Vagina (tissue), 2 donors: ENCODE measurements around the gene PPP2R2C. TPM values are rescaled to one million over a fixed set of nuclear protein-coding genes. Genes with fewer than 3 reads are reported as not detected.

Source experiments
- DNase-seq, 2 donors: peaks; one replicate each; pipeline ENCODE4 v3.0.0-alpha.2; 2017; ENCODE audit errors: extremely low spot score in 2 of 2
- H3K27ac ChIP-seq: fragments of 200-600 bp; sonication (generic); one replicate; pipeline ENCODE4 v1.5.1; 2019
- H3K27me3 ChIP-seq: fragments of 200-600 bp; sonication (generic); one replicate; pipeline ENCODE4 v1.5.1; 2019
- H3K36me3 ChIP-seq, 2 donors: fragments of 200-600 bp; sonication (generic); one replicate each; pipeline ENCODE4 v1.5.1; 2017 to 2019
- H3K4me1 ChIP-seq: fragments of 200-600 bp; sonication (generic); one replicate; pipeline ENCODE4 v1.5.1; 2019
- H3K4me3 ChIP-seq, 2 donors: fragments of 200-600 bp; sonication (generic); 1 replicate in 1 of 2; 2 replicates in 1 of 2; pipeline ENCODE4 v1.5.1; 2016 to 2019
- H3K9me3 ChIP-seq: fragments of 200-600 bp; sonication (generic); one replicate; pipeline ENCODE4 v1.5.1; 2019
- CTCF ChIP-seq, 3 experiments: fragments of 450-650 bp in 2 of 3; fragments of 200-600 bp in 1 of 3; sonication (generic) in 1 of 3; IDR thresholded peaks; one replicate each; pipeline ENCODE4 v1.5.1; 2017 to 2019; ENCODE audit warnings: antibody characterized with exemption in 3 of 3, mild to moderate bottlenecking in 2 of 3, moderate library complexity in 2 of 3
- POLR2A ChIP-seq, 2 donors: fragments of 450-650 bp; IDR thresholded peaks; one replicate each; pipeline ENCODE4 v1.6.1; 2017; ENCODE audit warnings: antibody characterized with exemption in 2 of 2, mild to moderate bottlenecking in 2 of 2, moderate library complexity in 2 of 2
- POLR2AphosphoS5 ChIP-seq, 2 donors: sonication (generic); formaldehyde crosslinking; IDR thresholded peaks; one replicate each; pipeline ENCODE4 v1.9.0; 2017; ENCODE audit warnings: antibody characterized with exemption in 2 of 2, mild to moderate bottlenecking in 2 of 2, low read depth in 1 of 2; ENCODE audit not compliant: insufficient read depth in 1 of 2
- intact Hi-C: fragments of 100-400 bp; cut with DNase I; formaldehyde crosslinking; loops from one replicate; pipeline ENCODE4 v1.15.1; 2023
- total RNA-seq: library from RNA; depleted of rRNA; stranded (reverse); fragments of >200 nt; gene quantifications from one replicate; pipeline ENCODE4 v1.2.3, GENCODE V29; 2016

The PPP2R2C gene
- total RNA-seq, 1 donor from 2014 or later = 17.2 TPM

DNA sequence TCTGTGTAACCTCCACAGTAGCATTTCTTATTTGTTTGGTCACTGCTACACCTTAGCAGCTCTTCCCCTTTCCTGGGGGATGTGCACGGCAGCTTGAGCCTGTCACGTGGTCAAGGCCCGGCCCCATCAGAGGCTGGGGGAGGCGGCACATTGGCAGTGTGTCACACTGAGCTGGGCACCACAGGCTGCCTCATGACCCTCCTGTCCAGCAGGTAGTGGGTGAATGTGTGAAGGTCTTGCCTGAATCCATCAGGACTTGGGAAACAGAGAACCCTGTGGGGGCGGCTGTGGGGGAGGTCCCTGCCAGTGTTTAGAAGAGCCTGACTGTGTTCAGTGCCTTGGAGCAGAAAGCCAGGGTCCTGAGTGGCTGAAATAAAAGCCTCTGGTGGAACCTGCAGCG is 169.5 kb downstream of the PPP2R2C start:
- Histone ChIP-seq H3K27me3 (no peaks in the 10 kb centered on the region), H3K9me3 (no peaks in the 10 kb centered on the region), H3K4me3 (no peak overlapping the region), H3K4me1 (no peaks in the 10 kb centered on the region), H3K36me3 (peaks cover 0 to 26% of the 10 kb centered on the region in 2 donors), H3K27ac (no peak overlapping the region)
- TF ChIP-seq CTCF (IDR thresholded peaks at IDR 0.05) = no peak
- TF ChIP-seq POLR2A (IDR thresholded peaks at IDR 0.05) = no peak
- TF ChIP-seq POLR2AphosphoS5 (IDR thresholded peaks at IDR 0.05; ENCODE audit: insufficient read depth in 1 of 2, low read depth in 1 of 2) = no peak
- DNase-seq = no peak
- intact Hi-C loops = no loop called here

GRCh38 chr4:6301732-6302442 is 170.5 kb downstream of the PPP2R2C start:
- Histone ChIP-seq H3K4me1 (no peaks in the 10 kb centered on the region), H3K4me3 (no peak overlapping the region), H3K27me3 (no peaks in the 10 kb centered on the region), H3K36me3 (peaks cover 0 to 26% of the 10 kb centered on the region in 2 donors), H3K27ac (no peak overlapping the region), H3K9me3 (no peaks in the 10 kb centered on the region)
- intact Hi-C loops = no loop called here
- DNase-seq = no peak
- no peak for TF ChIP-seq POLR2A (IDR thresholded peaks at IDR 0.05)

DNA sequence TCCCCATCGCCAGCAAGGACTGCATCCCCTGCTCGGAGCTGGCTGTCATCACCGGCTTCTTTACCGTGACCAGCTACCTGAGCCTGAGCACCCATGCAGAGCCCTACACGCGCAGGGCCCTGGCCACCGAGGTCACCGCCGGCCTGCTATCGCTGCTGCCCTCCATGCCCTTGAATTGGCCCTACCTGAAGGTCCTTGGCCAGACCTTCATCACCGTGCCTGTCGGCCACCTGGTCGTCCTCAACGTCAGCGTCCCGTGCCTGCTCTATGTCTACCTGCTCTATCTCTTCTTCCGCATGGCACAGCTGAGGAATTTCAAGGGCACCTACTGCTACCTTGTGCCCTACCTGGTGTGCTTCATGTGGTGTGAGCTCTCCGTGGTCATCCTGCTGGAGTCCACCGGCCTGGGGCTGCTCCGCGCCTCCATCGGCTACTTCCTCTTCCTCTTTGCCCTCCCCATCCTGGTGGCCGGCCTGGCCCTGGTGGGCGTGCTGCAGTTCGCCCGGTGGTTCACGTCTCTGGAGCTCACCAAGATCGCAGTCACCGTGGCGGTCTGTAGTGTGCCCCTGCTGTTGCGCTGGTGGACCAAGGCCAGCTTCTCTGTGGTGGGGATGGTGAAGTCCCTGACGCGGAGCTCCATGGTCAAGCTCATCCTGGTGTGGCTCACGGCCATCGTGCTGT is 171.2 kb downstream of the PPP2R2C start:
- peaks cover 0 to 32% of the 10 kb centered on the region in 2 donors for H3K36me3 ChIP-seq
- H3K27ac ChIP-seq = no peak overlapping the region
- no peak for TF ChIP-seq POLR2AphosphoS5 (IDR thresholded peaks at IDR 0.05; ENCODE audit: insufficient read depth in 1 of 2, low read depth in 1 of 2)
- no peak for TF ChIP-seq POLR2A (IDR thresholded peaks at IDR 0.05)
- no peak for TF ChIP-seq CTCF (IDR thresholded peaks at IDR 0.05)
- H3K9me3 ChIP-seq = no peaks in the 10 kb centered on the region
- no peaks in the 10 kb centered on the region for H3K4me1 ChIP-seq
- no peak for DNase-seq
- intact Hi-C loops = no loop called here
- no peaks in the 10 kb centered on the region for H3K27me3 ChIP-seq
- H3K4me3 ChIP-seq = no peak overlapping the region

- no peak for DNase-seq
- Histone ChIP-seq H3K4me1 (no peaks in the 10 kb centered on the region), H3K36me3 (peaks cover 0 to 35% of the 10 kb centered on the region in 2 donors), H3K27me3 (no peaks in the 10 kb centered on the region), H3K4me3 (no peak overlapping the region), H3K27ac (no peak overlapping the region), H3K9me3 (no peaks in the 10 kb centered on the region)
- intact Hi-C loops = no loop called here
- TF ChIP-seq CTCF (IDR thresholded peaks at IDR 0.05) = no peak
- no peak for TF ChIP-seq POLR2A (IDR thresholded peaks at IDR 0.05)
- no peak for TF ChIP-seq POLR2AphosphoS5 (IDR thresholded peaks at IDR 0.05; ENCODE audit: insufficient read depth in 1 of 2, low read depth in 1 of 2)
These were observed 172.1 kb downstream of the PPP2R2C start for GRCh38 chr4:6300359-6300758.

DNA sequence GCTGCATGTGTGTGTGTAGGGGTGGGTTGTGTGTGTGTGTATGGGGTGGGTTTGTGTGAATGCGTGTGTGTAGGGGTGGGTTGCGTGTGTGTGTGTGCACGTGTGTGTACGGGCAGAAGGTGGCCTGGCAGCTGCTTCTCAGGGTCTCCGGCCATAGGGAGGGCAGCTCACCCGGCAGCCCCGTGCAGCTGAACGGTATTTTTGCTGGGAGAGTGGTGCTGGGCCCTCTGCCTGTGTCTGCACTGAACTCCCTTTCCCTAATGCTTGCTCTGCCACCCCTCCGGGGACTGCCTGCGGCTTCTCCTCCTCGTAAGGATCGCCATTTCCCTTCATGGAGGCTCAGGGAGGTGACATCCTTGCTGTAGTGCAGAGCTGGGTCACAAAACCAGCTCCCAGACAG is 172.5 kb downstream of the PPP2R2C start:
- intact Hi-C loops = no loop called here
- peaks cover 0 to 38% of the 10 kb centered on the region in 2 donors for H3K36me3 ChIP-seq
- H3K4me3 ChIP-seq = no peak overlapping the region
- no peaks in the 10 kb centered on the region for H3K27me3 ChIP-seq
- no peak for DNase-seq
- TF ChIP-seq CTCF (IDR thresholded peaks at IDR 0.05) (no peak), POLR2A (IDR thresholded peaks at IDR 0.05) (no peak), POLR2AphosphoS5 (IDR thresholded peaks at IDR 0.05; ENCODE audit: insufficient read depth in 1 of 2, low read depth in 1 of 2) (no peak)
- no peaks in the 10 kb centered on the region for H3K4me1 ChIP-seq
- H3K27ac ChIP-seq = no peak overlapping the region
- H3K9me3 ChIP-seq = no peaks in the 10 kb centered on the region
